Stimulated activated CD4-positive, alpha-beta T cell treated with anti-CD3 and anti-CD28 coated beads, Interleukin-1b, Interleukin-23, amount 100 ng/mL, for 48 hours (primary cell): ENCODE results near the gene APCDD1.

Source experiments
- DNase-seq: peaks from one replicate; pipeline ENCODE4 v3.0.0-alpha.2; 2020

The APCDD1 gene

GRCh38 chr18:10453806-10454680 lies at the start of gene APCDD1:
Gene APCDD1 (plus strand): TSS chr18:10454635. CDS start chr18:10454982, 347 bp downstream.
- DNase-seq: no peak

- no peak for DNase-seq
These were observed 49.4 kb upstream of the APCDD1 start for GRCh38 chr18:10405014-10405493.

DNA sequence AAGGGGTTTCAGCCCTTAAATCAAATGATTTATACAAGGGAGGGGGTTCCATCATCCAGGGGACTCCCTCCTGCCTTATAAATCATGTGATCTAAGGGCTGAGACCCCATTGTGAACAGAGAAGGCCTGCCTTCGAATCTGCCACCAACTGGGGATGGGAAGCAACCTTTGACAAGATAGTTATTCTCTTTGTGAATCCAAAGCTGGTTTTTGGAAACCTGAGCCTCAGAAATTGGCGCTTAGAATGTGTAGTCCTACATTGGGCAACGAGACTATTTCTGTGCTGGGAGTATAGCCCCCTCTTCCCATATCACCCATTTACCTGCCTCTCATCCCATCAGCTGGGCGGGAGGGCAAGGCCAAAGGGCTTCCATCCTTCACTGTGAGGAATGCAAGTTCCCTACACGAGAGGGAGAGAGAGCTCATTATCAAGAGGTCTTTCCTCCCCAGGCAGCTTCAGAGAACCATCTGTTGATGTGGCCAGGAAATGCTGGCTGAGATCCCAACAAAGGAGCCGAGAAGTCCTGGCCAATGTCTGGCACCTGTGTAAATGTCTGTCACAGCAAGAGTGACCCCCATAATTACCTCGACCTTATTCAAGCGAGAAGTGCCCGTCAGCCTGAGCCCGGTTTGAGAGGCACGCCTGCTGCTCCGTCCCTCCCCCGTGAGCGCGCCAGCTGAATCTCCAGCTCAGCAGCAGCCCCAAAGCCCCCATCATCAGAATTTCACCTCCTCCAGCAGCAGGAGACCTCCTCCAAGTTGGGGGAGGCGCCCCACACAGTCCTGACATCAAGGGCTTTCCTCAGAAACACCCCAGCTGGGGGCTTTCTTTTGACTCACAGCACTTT lies 48.4 kb upstream of the APCDD1 start:
- no peak for DNase-seq

- DNase-seq: no peak
These were observed 46.3 kb upstream of the APCDD1 start for GRCh38 chr18:10408131-10408530.

DNA sequence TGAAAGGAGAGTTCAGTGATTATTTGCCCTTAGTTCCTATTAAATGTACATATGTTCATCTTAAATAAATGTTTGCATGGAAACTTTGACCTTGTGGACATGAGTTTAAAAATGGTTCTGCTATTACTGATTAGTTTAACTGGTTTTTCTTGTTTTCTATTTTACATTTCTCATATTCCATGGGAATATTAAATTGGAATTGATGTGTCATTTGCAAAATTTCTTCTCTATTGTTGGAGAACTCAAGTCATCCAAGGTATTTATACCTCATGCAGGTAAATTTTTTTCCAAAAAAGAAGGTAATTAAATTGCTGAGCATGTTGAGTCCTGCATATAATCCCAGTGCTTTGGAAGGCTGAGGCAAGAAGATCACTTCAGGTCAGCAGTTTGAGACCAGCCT lies 45.4 kb upstream of the APCDD1 start:
- DNase-seq: no peak

DNA sequence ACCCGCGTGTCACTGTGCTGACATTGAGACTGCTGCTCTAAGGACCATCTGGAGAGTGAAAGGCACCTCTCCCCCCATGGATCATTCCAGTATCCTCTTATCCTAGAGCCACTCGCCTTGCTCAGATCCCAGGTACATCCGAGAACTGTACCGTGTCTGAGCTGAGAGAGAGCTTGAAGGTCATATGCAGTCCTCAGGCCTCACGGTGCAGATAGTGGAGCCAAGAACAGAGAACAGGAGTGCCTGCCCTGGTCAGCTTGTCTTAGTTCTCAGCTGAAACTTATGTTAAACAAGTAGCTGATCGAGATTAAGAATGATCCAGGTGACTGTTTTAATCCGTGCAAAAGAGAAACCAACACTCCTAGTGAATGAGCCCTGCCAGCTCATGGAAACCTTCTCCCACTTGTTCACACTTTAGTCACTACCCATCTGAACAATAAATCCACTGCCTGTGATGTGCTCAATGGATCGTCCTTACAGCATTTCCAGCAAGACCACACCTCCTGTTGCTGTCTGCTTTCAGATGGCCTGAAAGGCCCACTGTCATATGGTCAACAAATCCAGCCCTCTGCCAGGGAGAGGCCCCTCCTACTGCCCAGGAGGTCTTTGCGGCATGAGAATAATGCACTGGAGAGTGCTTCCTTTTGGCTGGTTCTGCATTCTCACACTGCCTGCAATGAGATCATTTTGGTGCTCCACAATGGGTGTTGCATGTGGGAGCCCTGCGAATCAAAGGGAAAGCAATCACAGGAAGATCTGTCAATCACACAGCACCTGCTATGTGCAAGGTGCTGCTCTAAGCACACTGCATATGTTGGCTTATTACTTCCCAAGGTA lies 43.7 kb upstream of the APCDD1 start:
- DNase-seq: no peak

GRCh38 chr18:10412933-10413332 lies 41.5 kb upstream of the APCDD1 start:
- DNase-seq: no peak

DNA sequence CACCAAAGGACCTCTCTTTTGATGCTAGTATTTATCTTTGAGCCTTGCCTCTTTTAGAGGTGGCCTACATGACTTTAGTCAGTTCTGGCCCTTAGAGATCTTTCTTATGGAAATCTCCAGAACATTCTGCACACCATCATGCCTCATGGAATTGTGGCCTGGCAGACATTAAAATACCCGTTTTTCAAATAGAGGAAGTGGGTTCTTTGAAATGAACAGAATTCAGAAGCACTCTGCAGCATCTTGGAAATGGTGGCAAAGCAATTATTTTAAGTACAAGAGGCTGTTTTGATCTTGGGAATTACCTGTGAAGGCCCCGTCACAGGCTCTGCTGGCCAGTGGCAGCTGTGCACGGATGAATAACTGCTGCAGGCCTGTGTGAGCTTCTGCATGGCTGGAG lies 40.7 kb upstream of the APCDD1 start:
- DNase-seq: no peak

DNA sequence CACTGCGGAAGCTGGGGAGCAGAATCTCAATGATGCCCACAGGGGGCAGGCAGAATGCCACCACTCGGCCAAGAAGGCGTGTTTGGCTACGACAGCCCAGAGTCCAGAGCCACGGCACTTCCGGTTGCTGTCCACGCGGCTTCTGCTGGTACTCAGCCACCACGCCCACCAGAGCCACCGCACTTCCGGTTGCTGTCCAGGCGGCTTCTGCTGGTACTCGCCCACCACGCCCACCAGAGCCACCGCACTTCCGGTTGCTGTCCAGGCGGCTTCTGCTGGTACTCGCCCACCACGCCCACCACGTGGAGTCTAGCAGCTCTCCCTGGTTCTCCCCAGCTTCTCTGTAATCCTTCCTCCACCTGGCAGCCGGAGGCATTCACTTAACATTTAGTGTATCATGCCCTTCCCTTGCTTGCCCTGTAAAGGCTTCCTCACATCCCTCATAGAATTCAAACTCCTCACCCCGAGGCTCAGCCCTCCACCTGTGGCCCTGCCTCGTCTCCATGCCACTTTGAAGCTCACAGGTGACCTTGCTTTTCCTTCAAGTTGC lies 40.1 kb upstream of the APCDD1 start:
- DNase-seq: no peak

GRCh38 chr18:10416065-10416464 lies 38.4 kb upstream of the APCDD1 start:
- no peak for DNase-seq

DNA sequence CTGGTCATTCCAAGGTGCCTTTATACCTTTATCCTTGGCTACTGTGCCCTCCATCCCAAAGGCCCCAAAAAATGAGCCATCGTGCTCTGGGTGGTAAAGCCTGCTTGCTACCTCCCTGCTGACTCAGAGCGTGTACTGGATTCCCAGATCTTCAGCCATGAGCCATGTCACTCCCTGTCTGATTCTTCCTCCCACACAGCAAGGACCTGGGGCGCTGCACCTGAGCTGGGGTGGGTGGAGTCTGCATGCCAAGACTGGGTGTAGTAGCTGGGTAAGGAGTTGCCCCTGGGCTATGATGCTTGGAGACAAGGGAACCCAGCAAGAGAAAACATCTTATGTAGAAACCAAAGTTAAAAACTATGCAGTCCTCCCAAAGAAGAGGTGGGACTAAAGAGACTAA lies 37.2 kb upstream of the APCDD1 start:
- no peak for DNase-seq

GRCh38 chr18:10417664-10418063 lies 36.8 kb upstream of the APCDD1 start:
- no peak for DNase-seq

- no peak for DNase-seq
These were observed 35.6 kb upstream of the APCDD1 start for GRCh38 chr18:10418836-10419235.

DNA sequence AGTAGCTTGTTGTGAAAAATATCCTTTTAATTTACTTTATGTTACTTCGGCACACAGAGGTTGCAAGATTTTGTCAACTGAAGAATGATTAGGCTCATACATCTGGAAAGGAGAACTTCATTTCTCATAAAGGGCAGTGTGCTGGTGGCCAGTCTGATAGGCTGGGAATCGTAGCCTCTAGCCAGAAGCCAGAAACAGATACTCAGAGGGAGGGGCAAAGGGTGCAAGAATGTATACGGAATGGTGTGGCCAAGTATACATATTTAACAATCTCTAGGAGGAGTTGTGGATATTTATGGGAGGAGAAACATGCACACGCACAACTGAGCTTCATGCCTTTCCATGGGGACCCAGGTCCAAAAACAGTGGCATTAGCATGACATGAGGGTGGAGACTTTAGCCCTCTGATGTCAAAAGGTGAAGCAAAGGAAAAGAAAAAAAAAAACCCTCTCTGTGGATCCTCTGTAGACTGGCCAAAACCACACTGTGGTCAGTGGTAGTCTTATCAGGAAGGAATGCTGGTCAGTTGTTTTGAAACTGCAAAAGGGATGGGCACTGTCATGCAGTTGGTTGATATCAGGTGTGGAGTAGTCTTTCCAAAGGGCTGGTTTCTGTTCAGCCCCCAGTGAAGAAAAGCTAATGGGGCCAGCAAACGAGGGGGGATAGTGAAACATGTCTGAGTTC lies 34.9 kb upstream of the APCDD1 start:
- no peak for DNase-seq

DNA sequence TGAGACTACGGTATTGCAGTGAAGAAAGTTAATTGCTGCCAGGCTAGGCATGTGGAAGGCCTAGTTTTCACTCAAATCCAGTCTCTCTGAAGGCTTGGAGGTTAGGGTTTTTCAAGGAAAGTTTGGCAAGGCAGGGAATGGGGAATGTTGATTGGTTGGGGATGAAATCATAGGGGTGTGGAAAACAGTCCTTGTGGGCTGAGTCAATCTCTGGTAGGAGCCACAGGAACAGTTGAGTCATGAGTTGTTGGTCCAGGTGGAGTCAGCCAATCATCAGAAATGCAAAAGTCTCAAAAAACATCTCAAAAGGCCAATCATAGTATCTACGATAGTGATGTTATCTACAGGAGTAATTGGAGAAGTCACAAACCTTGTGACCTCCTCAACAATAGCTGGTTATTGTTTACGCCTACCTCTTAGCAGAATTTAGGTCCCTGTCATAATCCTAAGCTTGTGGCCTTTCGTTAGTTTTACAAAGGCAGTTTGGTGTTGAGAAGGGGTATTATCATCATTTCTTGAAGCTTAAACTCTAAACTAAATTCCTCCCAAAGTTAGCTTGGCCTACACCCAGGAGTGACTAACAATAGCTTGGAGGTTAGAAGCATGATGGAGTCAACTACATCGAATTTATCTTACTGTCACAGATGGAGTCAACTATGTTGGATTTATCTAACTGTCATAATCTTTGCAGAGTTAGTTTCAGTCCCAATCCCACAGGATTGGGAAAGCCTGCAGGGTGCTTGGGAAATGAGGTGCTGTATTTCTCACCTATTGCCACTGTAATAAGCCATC lies 33.7 kb upstream of the APCDD1 start:
- DNase-seq: no peak

- DNase-seq: no peak
These were observed 32.6 kb upstream of the APCDD1 start for GRCh38 chr18:10421859-10422258.

GRCh38 chr18:10422731-10423130 lies 31.7 kb upstream of the APCDD1 start:
- DNase-seq: no peak

DNA sequence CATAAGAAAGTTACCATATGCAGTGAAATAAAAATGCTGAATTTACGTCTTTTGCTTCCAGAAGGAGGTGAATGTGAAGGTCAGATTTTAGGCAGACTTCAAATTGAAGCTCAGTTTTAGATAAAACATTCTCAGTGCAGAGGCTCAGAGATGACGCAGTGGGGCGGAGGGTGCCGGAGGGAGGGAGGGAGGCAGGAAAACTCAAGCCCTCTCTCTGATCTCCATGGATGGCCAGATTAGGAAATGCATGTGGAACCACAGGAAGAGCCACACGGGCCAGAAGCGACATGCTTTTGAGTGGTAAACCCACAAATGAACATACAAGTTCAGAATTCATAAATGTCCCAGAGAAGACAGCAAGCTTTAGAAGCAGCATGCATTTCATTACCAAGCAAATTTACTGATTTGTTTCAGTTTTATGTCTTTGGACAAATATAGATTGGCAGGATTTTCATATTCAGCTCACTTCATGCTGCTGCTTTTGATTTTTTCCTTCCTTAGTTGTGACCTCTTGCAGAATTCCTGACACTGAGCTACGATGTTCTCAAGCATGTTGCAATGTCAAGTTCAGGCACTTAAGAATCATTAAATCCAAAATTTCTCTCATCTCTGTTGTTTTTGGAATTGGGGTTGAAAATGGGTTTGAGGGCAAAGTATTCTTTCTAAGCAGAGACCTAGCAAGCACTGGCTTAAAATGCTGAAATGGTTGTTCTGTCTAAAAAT lies 29.7 kb upstream of the APCDD1 start:
- no peak for DNase-seq

DNA sequence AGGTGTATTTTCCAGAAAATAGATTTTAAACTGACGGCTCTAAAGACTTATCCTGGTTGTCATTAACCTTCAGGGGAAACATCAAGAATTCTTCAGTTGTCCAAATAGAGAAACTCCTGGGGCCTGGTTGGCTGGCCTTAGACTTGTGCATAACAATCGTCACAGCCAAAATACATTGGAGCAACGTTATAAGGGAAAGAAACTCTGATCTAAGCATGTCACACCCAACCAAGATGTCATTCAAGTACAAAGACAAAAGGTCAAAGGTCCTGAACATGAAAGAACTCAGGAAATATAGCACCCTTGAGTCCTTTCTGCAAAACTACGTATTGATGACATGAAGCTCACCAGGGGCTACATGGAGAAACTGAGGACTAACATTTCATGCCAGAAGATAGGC lies 23.8 kb upstream of the APCDD1 start:
- DNase-seq: no peak

GRCh38 chr18:10431680-10432079 lies 22.8 kb upstream of the APCDD1 start:
- no peak for DNase-seq
